Naive thymus-derived CD8-positive, alpha-beta T cell (primary cell): ENCODE measurements around the gene RALBP1. TPM values are rescaled to one million over a fixed set of nuclear protein-coding genes. Genes with fewer than 3 reads are reported as not detected.
"Not testable (repeated sequence)": the region's sequence is repeated elsewhere in the genome, so short reads cannot be mapped to it uniquely, and the experiment has no call there.

Experiments used
- ATAC-seq, 2 donors: fragments of 150-1000 bp; cut with Tn5 transposase in 1 of 2; sonication (Bioruptor Pico), chemical (Tn5 transposase) in 1 of 2; 1 replicate in 1 of 2; 2 replicates in 1 of 2; pipeline ENCODE4 v1.10.0; 2021; ENCODE audit warnings: mild to moderate bottlenecking in 2 of 2, moderate library complexity in 2 of 2
- POLR2A ChIA-PET: fragments of 350-600 bp; sonication (Branson Sonifier 250); formaldehyde crosslinking; loops from one replicate; lab custom pipeline; 2021; ENCODE audit warnings: antibody characterized with exemption; lab: Charles Lee
- DNase-seq, 10 donors: peaks; one replicate each; pipeline versions ENCODE4 v3.0.0 to v3.0.0-alpha.2; 2020 to 2022
- H3K27ac Mint-ChIP-seq, 10 donors: one replicate each; pipeline ENCODE4 v1.8.0; 2020 to 2022; ENCODE audit warnings: mild to moderate bottlenecking in 10 of 10, mixed read lengths in 10 of 10, moderate library complexity in 4 of 10, inconsistent platforms in 1 of 10
- H3K27me3 Mint-ChIP-seq, 5 donors: one replicate each; pipeline ENCODE4 v1.8.0; 2021 to 2022; ENCODE audit warnings: mixed read lengths in 5 of 5
- H3K36me3 Mint-ChIP-seq, 3 donors: one replicate each; pipeline ENCODE4 v1.8.0; 2020 to 2022; ENCODE audit warnings: mixed read lengths in 3 of 3, mild to moderate bottlenecking in 2 of 3, inconsistent platforms in 1 of 3
- H3K4me1 Mint-ChIP-seq, 4 donors: one replicate each; pipeline ENCODE4 v1.8.0; 2021 to 2022; ENCODE audit warnings: mixed read lengths in 4 of 4
- H3K4me3 Mint-ChIP-seq, 10 donors: one replicate each; pipeline ENCODE4 v1.8.0; 2020 to 2022; ENCODE audit warnings: mild to moderate bottlenecking in 10 of 10, mixed read lengths in 10 of 10, moderate library complexity in 6 of 10, inconsistent platforms in 1 of 10
- H3K9me3 Mint-ChIP-seq, 9 donors: one replicate each; pipeline ENCODE4 v1.8.0; 2020 to 2022; ENCODE audit warnings: mixed read lengths in 9 of 9, mild to moderate bottlenecking in 3 of 9, inconsistent platforms in 1 of 9, moderate library complexity in 1 of 9
- polyA plus RNA-seq, 3 donors: library from polyadenylated mRNA; unstranded; fragments of 300-500 nt; fragmentation: Illumina TruSeq; gene quantifications; one replicate each; pipeline ENCODE4 v1.2.3, GENCODE V29; 2021
- total RNA-seq, 8 experiments: library from RNA in 2 of 8; stranded (reverse) in 2 of 8; gene quantifications; one replicate each; pipeline ENCODE4 v1.2.3 and lab custom pipeline; 2021 to 2026

Gene RALBP1
- total and polyA plus RNA-seq, 5 experiments from 2014 or later = 43.7 to 53.8 (median 46.7) TPM

- POLR2A ChIA-PET = no interaction called here
- peaks cover 0 to 5% (median 0%) of the 10 kb centered on the region in 3 donors for H3K36me3 Mint-ChIP-seq
- H3K27me3 Mint-ChIP-seq = peaks cover 0 to 11% (median 5%) of the 10 kb centered on the region in 5 donors
- H3K4me3 Mint-ChIP-seq = no peak overlapping the region
- H3K27ac Mint-ChIP-seq = no peak overlapping the region
- ATAC-seq (no peak), DNase-seq (no peak)
- no peaks in the 10 kb centered on the region for H3K9me3 Mint-ChIP-seq
- H3K4me1 Mint-ChIP-seq = peaks cover 6 to 15% (median 11%) of the 10 kb centered on the region in 4 donors
Measured at GRCh38 chr18:9436206-9436929, 38.9 kb upstream of the RALBP1 start.

- peaks cover 0 to 5% (median 0%) of the 10 kb centered on the region in 3 donors for H3K36me3 Mint-ChIP-seq
- POLR2A ChIA-PET = no interaction called here
- H3K27ac Mint-ChIP-seq = no peak overlapping the region
- H3K9me3 Mint-ChIP-seq = no peaks in the 10 kb centered on the region
- ATAC-seq = no peak
- H3K4me1 Mint-ChIP-seq = peaks cover 6 to 15% (median 11%) of the 10 kb centered on the region in 4 donors
- no peak for DNase-seq
- no peak overlapping the region for H3K4me3 Mint-ChIP-seq
- H3K27me3 Mint-ChIP-seq = peaks cover 0 to 11% (median 5%) of the 10 kb centered on the region in 5 donors
Measured at GRCh38 chr18:9437021-9437437, 38.3 kb upstream of the RALBP1 start.

- H3K27ac Mint-ChIP-seq = no peak overlapping the region
- no peaks in the 10 kb centered on the region for H3K9me3 Mint-ChIP-seq
- H3K36me3 Mint-ChIP-seq = peaks cover 0 to 5% (median 0%) of the 10 kb centered on the region in 3 donors
- DNase-seq = no peak
- peaks cover 0 to 11% (median 5%) of the 10 kb centered on the region in 5 donors for H3K27me3 Mint-ChIP-seq
- H3K4me3 Mint-ChIP-seq = no peak overlapping the region
- H3K4me1 Mint-ChIP-seq = peaks cover 6 to 15% (median 11%) of the 10 kb centered on the region in 4 donors
- POLR2A ChIA-PET = no interaction called here
- no peak for ATAC-seq
Measured at GRCh38 chr18:9437672-9438071, 37.6 kb upstream of the RALBP1 start.

- DNase-seq (no peak), ATAC-seq (no peak)
- Mint-ChIP-seq H3K27ac (no peak overlapping the region), H3K4me1 (no peaks in the 10 kb centered on the region), H3K36me3 (no peaks in the 10 kb centered on the region), H3K27me3 (peaks cover 0 to 7% (median 0%) of the 10 kb centered on the region in 5 donors), H3K4me3 (no peak overlapping the region), H3K9me3 (peaks cover 0 to 3% (median 0%) of the 10 kb centered on the region in 9 donors)
- POLR2A ChIA-PET = no interaction called here
Measured at GRCh38 chr18:9441061-9441460, 34.3 kb upstream of the RALBP1 start.

- Mint-ChIP-seq H3K36me3 (peaks cover 0 to 16% (median 3%) of the 10 kb centered on the region in 3 donors), H3K4me3 (no peak overlapping the region), H3K4me1 (no peaks in the 10 kb centered on the region), H3K27ac (no peak overlapping the region), H3K27me3 (peaks cover 0 to 9% (median 2%) of the 10 kb centered on the region in 5 donors), H3K9me3 (peaks cover 0 to 22% (median 17%) of the 10 kb centered on the region in 9 donors)
- ATAC-seq (no peak), DNase-seq (no peak)
- POLR2A ChIA-PET = no interaction called here
Measured at GRCh38 chr18:9444549-9444948, 30.8 kb upstream of the RALBP1 start.

- peaks cover 0 to 16% (median 3%) of the 10 kb centered on the region in 3 donors for H3K36me3 Mint-ChIP-seq
- H3K9me3 Mint-ChIP-seq = peaks cover 0 to 22% (median 17%) of the 10 kb centered on the region in 9 donors
- DNase-seq (no peak), ATAC-seq (no peak)
- no peaks in the 10 kb centered on the region for H3K4me1 Mint-ChIP-seq
- peaks cover 0 to 19% (median 10%) of the 10 kb centered on the region in 5 donors for H3K27me3 Mint-ChIP-seq
- no peak overlapping the region for H3K27ac Mint-ChIP-seq
- H3K4me3 Mint-ChIP-seq = no peak overlapping the region
- POLR2A ChIA-PET = no interaction called here
Measured at GRCh38 chr18:9446839-9447238, 28.5 kb upstream of the RALBP1 start.

GRCh38 chr18:9447334-9447733 is 28.0 kb upstream of the RALBP1 start:
- Mint-ChIP-seq H3K27ac (no peak overlapping the region), H3K36me3 (peaks cover 0 to 16% (median 3%) of the 10 kb centered on the region in 3 donors), H3K27me3 (peaks cover 0 to 19% (median 10%) of the 10 kb centered on the region in 5 donors), H3K9me3 (peaks cover 0 to 22% (median 17%) of the 10 kb centered on the region in 9 donors), H3K4me1 (no peaks in the 10 kb centered on the region), H3K4me3 (no peak overlapping the region)
- POLR2A ChIA-PET = no interaction called here
- DNase-seq (no peak), ATAC-seq (no peak)

GRCh38 chr18:9449600-9450414 is 25.5 kb upstream of the RALBP1 start:
- ATAC-seq (no peak), DNase-seq (no peak)
- Mint-ChIP-seq H3K4me1 (peaks cover 2 to 8% (median 6%) of the 10 kb centered on the region in 4 donors), H3K4me3 (no peak overlapping the region), H3K27ac (no peak overlapping the region), H3K27me3 (peaks cover 0 to 19% (median 10%) of the 10 kb centered on the region in 5 donors), H3K9me3 (peaks cover 0 to 25% (median 20%) of the 10 kb centered on the region in 9 donors), H3K36me3 (peaks cover 0 to 20% (median 7%) of the 10 kb centered on the region in 3 donors)
- POLR2A ChIA-PET = no interaction called here

GRCh38 chr18:9450920-9451319 is 24.4 kb upstream of the RALBP1 start:
- Mint-ChIP-seq H3K27me3 (peaks cover 0 to 19% (median 9%) of the 10 kb centered on the region in 5 donors), H3K36me3 (peaks cover 0 to 25% (median 10%) of the 10 kb centered on the region in 3 donors), H3K9me3 (peaks cover 0 to 34% (median 22%) of the 10 kb centered on the region in 9 donors)
- H3K27ac Mint-ChIP-seq, ATAC-seq, H3K4me3 Mint-ChIP-seq, DNase-seq, POLR2A ChIA-PET, H3K4me1 Mint-ChIP-seq: not testable (repeated sequence)

- no peak overlapping the region for H3K4me3 Mint-ChIP-seq
- H3K27me3 Mint-ChIP-seq = peaks cover under 1 to 16% (median 9%) of the 10 kb centered on the region in 5 donors
- DNase-seq (no peak), ATAC-seq (no peak)
- no peak overlapping the region for H3K27ac Mint-ChIP-seq
- H3K36me3 Mint-ChIP-seq = peaks cover 0 to 23% (median 9%) of the 10 kb centered on the region in 3 donors
- H3K4me1 Mint-ChIP-seq = peaks cover 2 to 8% (median 6%) of the 10 kb centered on the region in 4 donors
- H3K9me3 Mint-ChIP-seq = peaks cover 0 to 31% (median 22%) of the 10 kb centered on the region in 9 donors
- POLR2A ChIA-PET = no interaction called here
Measured at GRCh38 chr18:9453283-9453682, 22.0 kb upstream of the RALBP1 start.

GRCh38 chr18:9454061-9454703 is 21.1 kb upstream of the RALBP1 start:
- ATAC-seq (no peak), DNase-seq (peak in 1 of 10 donors; percentile 14)
- Mint-ChIP-seq H3K4me1 (peaks cover 2 to 8% (median 6%) of the 10 kb centered on the region in 4 donors), H3K4me3 (peak overlapping the region in 2 of 10 donors; percentile 27 to 54), H3K27me3 (peaks cover 4 to 15% (median 9%) of the 10 kb centered on the region in 5 donors), H3K36me3 (peaks cover 0 to 23% (median 10%) of the 10 kb centered on the region in 3 donors), H3K9me3 (peaks cover 0 to 31% (median 20%) of the 10 kb centered on the region in 9 donors), H3K27ac (peak overlapping the region in 2 of 10 donors; percentile 37 to 46)
- POLR2A ChIA-PET = no interaction called here
